HepG2 (cell line): Measurements from ENCODE around the gene HHIPL1. TPM values are rescaled to one million over a fixed set of nuclear protein-coding genes. Genes with fewer than 3 reads are reported as not detected.

Experiments
- EP300 ChIP-seq, 3 experiments: sonication (generic) in 1 of 3; formaldehyde crosslinking in 1 of 3; IDR thresholded peaks; 2 replicates each; pipeline versions ENCODE4 v1.5.1 to v1.6.1; 2011 to 2020; ENCODE audit warnings: low read depth in 2 of 3, low read length in 2 of 3, borderline replicate concordance in 1 of 3, improper control_type of control experiment in 1 of 3, mild to moderate bottlenecking in 1 of 3, missing genetic modification reagents in 1 of 3, moderate library complexity in 1 of 3
- HMGA1 ChIP-seq: sonication (generic); formaldehyde crosslinking; conservative IDR thresholded peaks from 2 replicates; pipeline ENCODE4 v1.4.0; 2020; ENCODE audit warnings: missing genetic modification reagents
- PRPF4 ChIP-seq: fragments of 200-400 bp; formaldehyde crosslinking; IDR thresholded peaks from 2 replicates; pipeline ENCODE4 v1.6.1; 2016; ENCODE audit warnings: low read length, low read depth; ENCODE audit not compliant: poor library complexity, severe bottlenecking
- REL ChIP-seq: sonication (generic); formaldehyde crosslinking; conservative IDR thresholded peaks from 2 replicates; pipeline ENCODE4 v1.8.0; 2022; ENCODE audit warnings: mild to moderate bottlenecking, missing genetic modification reagents, moderate library complexity
- SOX13 ChIP-seq, 3 experiments: fragments of 450-650 bp in 1 of 3; sonication (generic) in 1 of 3; formaldehyde crosslinking in 1 of 3; IDR thresholded peaks in 2 of 3; conservative IDR thresholded peaks in 1 of 3; 2 replicates each; pipeline versions ENCODE4 v1.5.0 to v1.6.1; 2016 to 2020; ENCODE audit warnings: antibody characterized with exemption in 1 of 3, mild to moderate bottlenecking in 1 of 3, missing compliant biosample characterization in 1 of 3, missing genetic modification reagents in 1 of 3, moderate library complexity in 1 of 3
- TARDBP ChIP-seq: sonication (generic); formaldehyde crosslinking; IDR thresholded peaks from 2 replicates; pipeline ENCODE4 v1.8.0; 2022; ENCODE audit warnings: mild to moderate bottlenecking, missing genetic modification reagents
- TCF7L2 ChIP-seq: IDR thresholded peaks from 2 replicates; pipeline ENCODE4 v1.6.1; 2011; ENCODE audit warnings: mild to moderate bottlenecking, low read depth, low read length, moderate library complexity
- ZNF136 ChIP-seq: sonication (generic); formaldehyde crosslinking; IDR thresholded peaks from 2 replicates; pipeline ENCODE4 v1.8.1; 2022; ENCODE audit warnings: low read depth, mild to moderate bottlenecking, moderate library complexity, missing genetic modification reagents
- ZNF253 ChIP-seq: sonication (generic); formaldehyde crosslinking; IDR thresholded peaks from 2 replicates; pipeline ENCODE4 v1.8.0; 2022; ENCODE audit warnings: mild to moderate bottlenecking, missing genetic modification reagents, borderline replicate concordance
- ZNF350 ChIP-seq: sonication (generic); formaldehyde crosslinking; IDR thresholded peaks from 2 replicates; pipeline ENCODE4 v1.4.0; 2020; ENCODE audit warnings: mild to moderate bottlenecking, low read depth, missing genetic modification reagents, borderline replicate concordance
- ZNF556 ChIP-seq: sonication (generic); formaldehyde crosslinking; IDR thresholded peaks from 2 replicates; pipeline ENCODE4 v1.4.0; 2020; ENCODE audit warnings: mild to moderate bottlenecking, missing genetic modification reagents, borderline replicate concordance
- ZNF709 ChIP-seq: sonication (generic); formaldehyde crosslinking; IDR thresholded peaks from 2 replicates; pipeline ENCODE4 v1.5.0; 2020; ENCODE audit warnings: mild to moderate bottlenecking, missing genetic modification reagents
- ZNF816 ChIP-seq: sonication (generic); formaldehyde crosslinking; IDR thresholded peaks from 2 replicates; pipeline ENCODE4 v1.8.0; 2022; ENCODE audit warnings: missing genetic modification reagents, mild to moderate bottlenecking, borderline replicate concordance
- polyA plus RNA-seq, 8 experiments: library from polyadenylated mRNA; depleted of rRNA in 3 of 8; stranded (reverse) in 7 of 8; unstranded in 1 of 8; fragments of >200 nt; fragmentation: Illumina TruSeq in 4 of 8; extraction: Trizol in 4 of 8; gene quantifications; 2 replicates each; pipeline versions ENCODE4 v1.2.1 to v1.2.3, GENCODE V29; 2011 to 2016; ENCODE audit warnings: low read depth in 4 of 8, missing spikeins in 1 of 8, mixed read lengths in 1 of 8; ENCODE audit not compliant: insufficient read depth in 1 of 8
- total RNA-seq, 5 experiments: library from RNA; depleted of rRNA; stranded (reverse); fragments of >200 nt; fragmentation: Illumina TruSeq; extraction: Trizol; gene quantifications; 2 replicates each; pipeline ENCODE4 v1.2.3, GENCODE V29; 2016; ENCODE audit warnings: low read depth in 1 of 5
- TF ChIP-seq, protein P1 (sequence below): sonication (generic); formaldehyde crosslinking; IDR thresholded peaks from 2 replicates; pipeline ENCODE4 v1.4.0; 2020; ENCODE audit warnings: mild to moderate bottlenecking, missing genetic modification reagents, borderline replicate concordance
- TF ChIP-seq, protein P2 (sequence below): sonication (generic); formaldehyde crosslinking; IDR thresholded peaks from 2 replicates; pipeline ENCODE4 v1.8.0; 2022; ENCODE audit warnings: missing genetic modification reagents, mild to moderate bottlenecking, moderate library complexity, borderline replicate concordance
- TF ChIP-seq, protein P3 (sequence below): sonication (generic); formaldehyde crosslinking; IDR thresholded peaks from 2 replicates; pipeline ENCODE4 v1.8.0; 2022; ENCODE audit warnings: mild to moderate bottlenecking, missing genetic modification reagents; ENCODE audit not compliant: insufficient replicate concordance
- TF ChIP-seq, protein P4 (sequence below): sonication (generic); formaldehyde crosslinking; IDR thresholded peaks from 2 replicates; pipeline ENCODE4 v1.8.1; 2023; ENCODE audit warnings: mild to moderate bottlenecking, missing genetic modification reagents

The HHIPL1 gene
- total and polyA plus RNA-seq, 2 of the 13 experiments (the other 11 are each of a cell fraction or from before 2014, with no cell fraction given) = not detected

DNA sequence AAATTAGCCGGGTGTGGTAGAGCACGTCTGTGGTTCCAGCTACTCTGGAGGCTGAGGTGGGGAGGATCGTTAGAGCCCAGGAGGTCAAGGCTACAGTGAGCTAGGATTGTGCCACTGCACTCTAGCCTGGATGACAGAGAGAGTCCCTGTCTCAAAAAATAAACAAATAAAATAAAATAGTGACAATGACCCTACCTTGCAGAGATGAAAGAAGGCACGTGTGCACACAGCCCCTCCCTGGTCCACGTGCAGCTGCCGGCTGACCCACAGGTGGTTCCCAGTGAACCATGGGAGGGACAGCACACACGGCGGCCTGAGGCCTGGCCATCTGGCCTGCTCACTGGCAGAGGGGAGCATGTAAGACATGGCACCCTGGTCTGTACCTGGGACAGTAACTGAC, 4.7 kb downstream of the HHIPL1 start (continued):
- TF ChIP-seq, protein P1, sequence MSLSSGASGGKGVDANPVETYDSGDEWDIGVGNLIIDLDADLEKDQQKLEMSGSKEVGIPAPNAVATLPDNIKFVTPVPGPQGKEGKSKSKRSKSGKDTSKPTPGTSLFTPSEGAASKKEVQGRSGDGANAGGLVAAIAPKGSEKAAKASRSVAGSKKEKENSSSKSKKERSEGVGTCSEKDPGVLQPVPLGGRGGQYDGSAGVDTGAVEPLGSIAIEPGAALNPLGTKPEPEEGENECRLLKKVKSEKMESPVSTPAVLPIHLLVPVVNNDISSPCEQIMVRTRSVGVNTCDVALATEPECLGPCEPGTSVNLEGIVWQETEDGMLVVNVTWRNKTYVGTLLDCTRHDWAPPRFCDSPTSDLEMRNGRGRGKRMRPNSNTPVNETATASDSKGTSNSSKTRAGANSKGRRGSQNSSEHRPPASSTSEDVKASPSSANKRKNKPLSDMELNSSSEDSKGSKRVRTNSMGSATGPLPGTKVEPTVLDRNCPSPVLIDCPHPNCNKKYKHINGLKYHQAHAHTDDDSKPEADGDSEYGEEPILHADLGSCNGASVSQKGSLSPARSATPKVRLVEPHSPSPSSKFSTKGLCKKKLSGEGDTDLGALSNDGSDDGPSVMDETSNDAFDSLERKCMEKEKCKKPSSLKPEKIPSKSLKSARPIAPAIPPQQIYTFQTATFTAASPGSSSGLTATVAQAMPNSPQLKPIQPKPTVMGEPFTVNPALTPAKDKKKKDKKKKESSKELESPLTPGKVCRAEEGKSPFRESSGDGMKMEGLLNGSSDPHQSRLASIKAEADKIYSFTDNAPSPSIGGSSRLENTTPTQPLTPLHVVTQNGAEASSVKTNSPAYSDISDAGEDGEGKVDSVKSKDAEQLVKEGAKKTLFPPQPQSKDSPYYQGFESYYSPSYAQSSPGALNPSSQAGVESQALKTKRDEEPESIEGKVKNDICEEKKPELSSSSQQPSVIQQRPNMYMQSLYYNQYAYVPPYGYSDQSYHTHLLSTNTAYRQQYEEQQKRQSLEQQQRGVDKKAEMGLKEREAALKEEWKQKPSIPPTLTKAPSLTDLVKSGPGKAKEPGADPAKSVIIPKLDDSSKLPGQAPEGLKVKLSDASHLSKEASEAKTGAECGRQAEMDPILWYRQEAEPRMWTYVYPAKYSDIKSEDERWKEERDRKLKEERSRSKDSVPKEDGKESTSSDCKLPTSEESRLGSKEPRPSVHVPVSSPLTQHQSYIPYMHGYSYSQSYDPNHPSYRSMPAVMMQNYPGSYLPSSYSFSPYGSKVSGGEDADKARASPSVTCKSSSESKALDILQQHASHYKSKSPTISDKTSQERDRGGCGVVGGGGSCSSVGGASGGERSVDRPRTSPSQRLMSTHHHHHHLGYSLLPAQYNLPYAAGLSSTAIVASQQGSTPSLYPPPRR = peak; percentile 38; the same call in 1 of the 2 replicates
- no peak for TF ChIP-seq ZNF253 (CRISPR knock-in tag)
- no peak for TF ChIP-seq ZNF350 (CRISPR knock-in tag)
- no peak for TF ChIP-seq TCF7L2
- no peak for TF ChIP-seq REL (CRISPR knock-in tag)
- TF ChIP-seq, protein P2, sequence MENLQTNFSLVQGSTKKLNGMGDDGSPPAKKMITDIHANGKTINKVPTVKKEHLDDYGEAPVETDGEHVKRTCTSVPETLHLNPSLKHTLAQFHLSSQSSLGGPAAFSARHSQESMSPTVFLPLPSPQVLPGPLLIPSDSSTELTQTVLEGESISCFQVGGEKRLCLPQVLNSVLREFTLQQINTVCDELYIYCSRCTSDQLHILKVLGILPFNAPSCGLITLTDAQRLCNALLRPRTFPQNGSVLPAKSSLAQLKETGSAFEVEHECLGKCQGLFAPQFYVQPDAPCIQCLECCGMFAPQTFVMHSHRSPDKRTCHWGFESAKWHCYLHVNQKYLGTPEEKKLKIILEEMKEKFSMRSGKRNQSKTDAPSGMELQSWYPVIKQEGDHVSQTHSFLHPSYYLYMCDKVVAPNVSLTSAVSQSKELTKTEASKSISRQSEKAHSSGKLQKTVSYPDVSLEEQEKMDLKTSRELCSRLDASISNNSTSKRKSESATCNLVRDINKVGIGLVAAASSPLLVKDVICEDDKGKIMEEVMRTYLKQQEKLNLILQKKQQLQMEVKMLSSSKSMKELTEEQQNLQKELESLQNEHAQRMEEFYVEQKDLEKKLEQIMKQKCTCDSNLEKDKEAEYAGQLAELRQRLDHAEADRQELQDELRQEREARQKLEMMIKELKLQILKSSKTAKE (CRISPR knock-in tag) = peak; percentile 12; the same call in 1 of the 2 replicates
- no peak for TF ChIP-seq ZNF136 (CRISPR knock-in tag)
- no peak for TF ChIP-seq PRPF4
- no peak for TF ChIP-seq HMGA1 (CRISPR knock-in tag)
- TF ChIP-seq ZNF709 (CRISPR knock-in tag) = no peak
- TF ChIP-seq, protein P3, sequence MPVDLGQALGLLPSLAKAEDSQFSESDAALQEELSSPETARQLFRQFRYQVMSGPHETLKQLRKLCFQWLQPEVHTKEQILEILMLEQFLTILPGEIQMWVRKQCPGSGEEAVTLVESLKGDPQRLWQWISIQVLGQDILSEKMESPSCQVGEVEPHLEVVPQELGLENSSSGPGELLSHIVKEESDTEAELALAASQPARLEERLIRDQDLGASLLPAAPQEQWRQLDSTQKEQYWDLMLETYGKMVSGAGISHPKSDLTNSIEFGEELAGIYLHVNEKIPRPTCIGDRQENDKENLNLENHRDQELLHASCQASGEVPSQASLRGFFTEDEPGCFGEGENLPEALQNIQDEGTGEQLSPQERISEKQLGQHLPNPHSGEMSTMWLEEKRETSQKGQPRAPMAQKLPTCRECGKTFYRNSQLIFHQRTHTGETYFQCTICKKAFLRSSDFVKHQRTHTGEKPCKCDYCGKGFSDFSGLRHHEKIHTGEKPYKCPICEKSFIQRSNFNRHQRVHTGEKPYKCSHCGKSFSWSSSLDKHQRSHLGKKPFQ = no peak
- peak in 1 of 2 experiments; percentile 6; a peak in 1 of 4 replicates for TF ChIP-seq EP300 (IDR thresholded peaks at IDR 0.05; ENCODE audit: low read depth in 2 of 2, low read length in 2 of 2)
- no peak for TF ChIP-seq EP300 (CRISPR knock-in tag; IDR thresholded peaks at IDR 0.05; ENCODE audit: borderline replicate concordance)
- no peak for TF ChIP-seq ZNF556
- 0 out of 2 replicates have a peak, but pooled peaks have one; percentile 28 for TF ChIP-seq SOX13 (IDR thresholded peaks at IDR 0.05)
- peak in 1 of 2 experiments; percentile 84; a peak in 2 of 4 replicates for TF ChIP-seq SOX13 (CRISPR knock-in tag; conservative IDR thresholded peaks at IDR 0.05 in 1 of 2, IDR thresholded peaks at IDR 0.05 in 1 of 2)
- 0 out of 2 replicates have a peak, but pooled peaks have one; percentile 36 for TF ChIP-seq TARDBP (CRISPR knock-in tag)
- TF ChIP-seq, protein P4, sequence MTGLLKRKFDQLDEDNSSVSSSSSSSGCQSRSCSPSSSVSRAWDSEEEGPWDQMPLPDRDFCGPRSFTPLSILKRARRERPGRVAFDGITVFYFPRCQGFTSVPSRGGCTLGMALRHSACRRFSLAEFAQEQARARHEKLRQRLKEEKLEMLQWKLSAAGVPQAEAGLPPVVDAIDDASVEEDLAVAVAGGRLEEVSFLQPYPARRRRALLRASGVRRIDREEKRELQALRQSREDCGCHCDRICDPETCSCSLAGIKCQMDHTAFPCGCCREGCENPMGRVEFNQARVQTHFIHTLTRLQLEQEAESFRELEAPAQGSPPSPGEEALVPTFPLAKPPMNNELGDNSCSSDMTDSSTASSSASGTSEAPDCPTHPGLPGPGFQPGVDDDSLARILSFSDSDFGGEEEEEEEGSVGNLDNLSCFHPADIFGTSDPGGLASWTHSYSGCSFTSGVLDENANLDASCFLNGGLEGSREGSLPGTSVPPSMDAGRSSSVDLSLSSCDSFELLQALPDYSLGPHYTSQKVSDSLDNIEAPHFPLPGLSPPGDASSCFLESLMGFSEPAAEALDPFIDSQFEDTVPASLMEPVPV (CRISPR knock-in tag) = no peak
- TF ChIP-seq ZNF816 (CRISPR knock-in tag) = no peak
